ENCODE results near the gene WIZ.

The WIZ gene

DNA sequence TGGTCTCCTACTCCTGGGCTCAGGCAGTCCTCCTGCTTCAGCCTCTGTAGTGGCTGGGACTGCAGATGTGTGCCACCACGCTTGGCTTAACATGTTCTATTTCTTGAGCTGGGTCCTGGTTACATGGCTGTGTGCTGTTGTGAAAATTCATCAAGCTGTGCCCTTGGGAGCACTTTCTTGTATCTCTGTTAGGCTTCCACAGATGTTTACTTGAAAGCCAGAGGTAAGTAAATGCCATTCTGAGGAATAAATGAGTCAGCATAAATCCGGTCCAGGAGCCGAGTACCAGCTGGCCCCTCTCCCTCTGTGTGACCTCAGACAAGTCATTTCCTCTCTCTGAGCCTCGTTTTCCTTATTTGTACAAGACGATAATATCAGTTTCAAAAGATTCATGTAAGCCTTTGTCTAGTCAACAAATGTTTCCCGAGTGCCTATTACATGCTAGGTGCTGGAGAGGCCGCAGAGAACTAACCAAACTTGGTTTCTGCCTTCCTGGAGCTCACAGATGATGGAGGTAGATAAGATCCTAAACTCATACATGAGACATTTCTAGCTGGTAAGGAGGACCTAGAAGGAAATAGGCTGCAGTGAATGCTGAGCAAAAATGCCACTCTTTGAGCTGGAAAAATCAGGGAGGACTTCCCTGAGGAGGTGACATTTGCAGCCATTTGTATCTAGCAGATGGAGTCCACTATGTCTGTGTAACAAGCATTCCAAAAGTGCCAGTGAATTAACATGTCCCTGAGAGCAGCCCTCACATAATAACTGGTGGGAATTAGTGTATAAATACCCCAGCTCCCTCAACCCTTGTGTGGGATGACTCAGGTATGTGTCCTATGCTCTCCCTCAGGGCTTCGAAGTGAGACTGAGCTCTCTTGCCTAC is 17.3 kb upstream of the WIZ start:
- DNase-seq = peak in 1 of 2 donors; percentile 99

- DNase-seq = peak in 1 of 2 donors; percentile 78
Measured at GRCh38 chr19:15464394-15465385, 14.9 kb upstream of the WIZ start, which contains the start of gene RASAL3. TSS of gene RASAL3 (minus strand) at chr19:15464544. CDS start at chr19:15464358, 186 bp downstream.

DNA sequence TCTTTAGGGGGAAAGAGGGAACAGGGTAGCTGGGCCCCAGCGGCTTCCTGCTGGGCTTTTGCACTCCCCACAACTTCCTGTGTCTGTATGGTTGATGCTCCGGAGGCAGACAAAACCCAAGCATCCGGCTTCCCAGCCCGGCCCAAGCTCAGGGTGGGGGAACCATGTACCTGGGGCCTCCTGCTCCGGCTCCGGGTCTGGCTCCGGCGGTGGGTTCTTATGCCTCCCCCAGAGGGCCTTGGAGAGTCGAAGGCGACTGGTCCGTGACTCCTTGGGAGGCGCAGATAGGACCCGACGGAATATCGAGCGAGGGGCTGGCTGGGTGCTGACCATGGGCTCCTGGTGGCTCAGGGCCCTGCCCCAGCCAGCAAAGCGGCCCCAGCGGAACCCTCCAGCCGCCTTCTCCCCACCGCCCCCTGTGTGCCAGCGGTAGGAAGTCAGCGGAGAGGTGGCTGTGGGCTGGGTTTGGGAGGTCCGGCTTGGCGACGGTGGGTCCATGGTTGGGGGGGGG is 14.2 kb upstream of the WIZ start:
- peak; percentile 22 to 83 for DNase-seq

GRCh38 chr19:15461694-15462093 is 11.9 kb upstream of the WIZ start:
- no peak for DNase-seq

GRCh38 chr19:15457701-15458484 is 8.1 kb upstream of the WIZ start:
- no peak for DNase-seq

DNA sequence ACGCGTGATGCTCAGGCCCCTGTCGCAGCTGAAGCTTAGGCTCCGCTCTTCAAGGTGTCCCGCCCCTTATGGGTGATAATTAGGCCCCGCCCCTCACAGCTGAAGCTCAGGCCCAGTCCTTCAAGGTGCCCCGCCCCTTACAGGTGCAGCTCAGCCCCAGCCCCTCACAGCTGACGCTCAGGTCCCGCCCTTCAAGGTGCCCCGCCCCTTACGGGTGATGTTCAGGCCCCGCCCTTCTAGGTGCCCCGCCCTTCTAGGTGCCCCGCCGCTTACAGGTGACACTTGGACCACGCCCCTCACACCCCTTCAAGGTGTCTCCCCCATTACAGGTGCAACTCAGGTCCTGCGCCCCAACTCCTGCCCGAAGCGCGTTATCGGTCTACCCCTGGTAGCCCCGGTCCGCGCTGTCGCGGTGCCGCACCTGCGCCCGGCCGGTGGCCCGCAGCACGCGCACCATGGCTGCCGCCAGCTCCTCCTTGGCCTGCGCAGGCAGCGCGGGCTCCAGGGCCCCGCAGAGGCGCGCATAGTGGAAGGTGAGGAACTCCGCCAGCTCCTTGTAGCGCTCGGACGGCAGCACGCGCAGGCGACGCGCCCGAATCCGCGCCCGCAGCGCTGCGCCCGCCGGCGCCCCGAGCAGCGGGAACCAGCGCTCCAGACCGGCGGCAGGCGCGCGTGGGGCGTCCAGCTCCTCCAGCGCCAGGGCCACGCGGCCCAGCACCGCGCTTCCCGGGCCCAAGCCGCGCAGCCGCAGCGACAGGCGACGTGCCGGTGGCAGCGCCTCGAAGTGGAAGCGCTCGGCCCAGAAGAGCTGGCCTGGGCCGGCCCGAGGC is 7.3 kb upstream of the WIZ start:
- DNase-seq = no peak

GRCh38 chr19:15456441-15456840 is 6.7 kb upstream of the WIZ start:
- no peak for DNase-seq

- no peak for DNase-seq
Measured at GRCh38 chr19:15455996-15456395, 6.2 kb upstream of the WIZ start.

DNA sequence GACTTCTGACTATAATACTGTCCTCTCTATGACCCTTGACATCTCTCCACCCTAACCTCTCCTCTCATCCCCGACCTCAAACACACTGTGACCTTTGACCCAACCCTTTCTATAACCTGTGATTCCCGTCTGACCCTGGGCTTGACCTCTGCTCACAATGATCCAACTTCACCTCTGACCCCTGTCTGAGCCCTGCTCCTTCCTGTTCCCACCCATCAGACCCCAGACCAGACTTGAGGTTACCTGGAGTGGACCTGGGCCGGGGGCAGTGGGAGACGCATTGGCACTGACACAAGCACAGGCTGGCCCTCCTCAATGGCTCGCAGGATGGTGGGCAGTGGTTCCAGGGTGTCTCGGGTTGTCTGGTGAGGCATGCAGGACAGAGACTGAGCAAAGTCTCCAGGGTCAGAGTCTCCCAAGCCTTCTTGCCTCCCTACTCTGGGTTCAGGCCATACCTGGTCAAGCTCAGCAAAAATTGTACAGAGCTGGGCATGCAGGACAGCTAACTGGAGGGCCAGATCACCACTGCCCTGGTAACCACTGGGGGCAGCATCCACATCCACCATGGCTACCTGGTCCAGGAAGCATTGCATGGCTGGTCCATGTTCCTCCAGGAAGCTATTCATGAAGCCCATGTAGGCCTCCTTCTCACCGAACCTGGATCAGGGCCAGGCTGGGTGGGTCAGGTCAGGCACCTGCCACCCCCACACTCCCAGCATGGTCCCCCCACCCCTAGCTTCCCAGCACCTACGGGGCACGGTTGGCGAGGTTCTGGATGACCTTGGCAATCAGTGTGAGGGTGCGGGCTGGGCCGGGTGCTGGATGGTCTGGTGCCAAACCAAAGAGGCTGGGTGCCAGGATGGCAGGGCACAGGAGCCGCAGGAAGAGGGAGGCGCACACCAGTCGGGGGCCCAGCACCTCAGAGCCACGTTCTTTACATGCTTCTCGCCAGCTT is 4.4 kb upstream of the WIZ start:
- no peak for DNase-seq

DNA sequence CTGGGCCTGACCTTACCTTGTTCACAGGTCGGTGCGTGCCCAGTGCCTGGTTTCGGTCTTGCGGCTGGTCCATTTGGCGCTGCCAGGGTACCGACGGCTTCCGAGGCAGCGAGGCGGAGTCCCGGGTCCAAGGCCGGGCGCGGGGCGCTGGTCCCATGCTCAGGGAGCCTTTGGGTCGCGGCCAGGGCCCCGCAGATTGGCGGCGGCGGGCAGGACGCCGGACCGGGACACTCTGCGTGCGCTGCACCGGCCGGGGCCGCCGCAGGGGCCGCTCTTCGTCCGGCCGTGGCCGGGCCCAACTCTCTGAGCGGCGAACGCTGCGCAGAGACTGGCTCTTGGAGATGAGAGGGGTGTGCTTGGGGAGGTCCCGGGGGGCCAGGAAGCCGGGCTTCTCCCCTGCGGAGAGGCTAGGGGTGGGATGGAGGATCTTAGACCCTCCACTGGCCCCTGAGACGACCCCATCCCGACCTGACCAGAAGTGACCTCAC is 3.4 kb upstream of the WIZ start:
- no peak for DNase-seq

DNA sequence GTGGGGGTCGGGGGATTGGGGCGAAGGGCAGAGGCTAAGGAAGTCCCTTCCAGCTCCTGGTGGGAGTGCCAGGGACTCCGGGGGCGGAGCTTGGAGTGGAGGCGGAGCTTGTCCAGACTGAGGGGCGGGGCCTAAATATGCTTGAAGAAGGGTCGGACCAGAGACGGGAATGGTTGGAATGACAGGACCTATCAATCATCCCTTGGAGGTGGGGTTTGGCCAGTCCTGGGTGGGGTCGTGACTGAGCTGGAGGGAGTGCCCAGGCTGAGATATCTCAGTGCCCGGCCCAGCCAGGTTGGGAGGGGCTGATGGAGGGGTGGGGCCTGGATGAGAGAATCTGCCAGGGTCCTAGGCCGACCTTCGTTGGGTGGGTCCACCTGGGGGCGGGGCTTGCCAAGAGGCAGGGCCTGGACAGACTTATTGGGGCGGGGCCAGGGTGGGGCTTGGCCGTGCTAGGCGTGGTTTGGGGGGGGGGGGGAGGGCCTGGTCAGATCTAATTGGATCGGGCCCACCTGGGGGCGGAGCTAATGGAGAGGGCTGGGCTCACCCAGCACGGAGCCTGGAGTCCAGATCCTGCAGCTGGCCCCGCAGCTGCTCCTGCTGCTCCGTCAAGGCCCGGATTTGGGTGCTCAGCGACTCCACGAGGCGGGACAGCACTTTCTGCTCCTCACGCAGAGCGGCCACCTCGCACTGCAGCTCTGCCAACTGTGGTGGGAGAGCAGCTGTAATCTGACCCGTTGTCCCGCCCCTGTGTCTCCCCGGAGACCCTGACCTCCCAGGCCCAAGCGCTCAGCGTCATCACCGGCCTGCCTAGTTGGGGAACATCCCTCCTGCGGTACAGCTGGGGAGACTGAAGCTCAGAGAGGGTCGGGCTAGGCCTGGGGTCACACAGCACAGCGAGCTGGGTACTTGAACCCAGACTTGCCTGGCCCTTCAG is 2.6 kb upstream of the WIZ start:
- no peak for DNase-seq

DNA sequence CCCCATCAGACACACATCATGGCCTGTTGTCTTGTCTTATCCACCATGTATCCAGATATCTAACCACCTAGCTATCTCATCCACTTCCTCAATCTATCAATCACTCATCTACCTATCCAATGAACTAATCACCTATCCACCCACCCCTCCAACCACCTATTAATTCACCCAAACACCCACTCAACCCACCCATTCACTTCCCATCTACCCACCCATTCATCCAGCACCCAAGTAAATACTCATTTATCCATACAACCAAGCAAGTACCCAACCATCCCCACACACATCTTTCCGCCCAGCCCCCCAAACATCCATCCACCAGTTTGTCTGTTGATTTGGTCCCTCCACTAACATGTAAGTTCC is 753 bp upstream of the WIZ start:
- no peak for DNase-seq

- DNase-seq = no peak
Measured at GRCh38 chr19:15448778-15449619, 757 bp downstream of the WIZ start.

GRCh38 chr19:15448044-15448777 is 1.5 kb downstream of the WIZ start:
- no peak for DNase-seq

DNA sequence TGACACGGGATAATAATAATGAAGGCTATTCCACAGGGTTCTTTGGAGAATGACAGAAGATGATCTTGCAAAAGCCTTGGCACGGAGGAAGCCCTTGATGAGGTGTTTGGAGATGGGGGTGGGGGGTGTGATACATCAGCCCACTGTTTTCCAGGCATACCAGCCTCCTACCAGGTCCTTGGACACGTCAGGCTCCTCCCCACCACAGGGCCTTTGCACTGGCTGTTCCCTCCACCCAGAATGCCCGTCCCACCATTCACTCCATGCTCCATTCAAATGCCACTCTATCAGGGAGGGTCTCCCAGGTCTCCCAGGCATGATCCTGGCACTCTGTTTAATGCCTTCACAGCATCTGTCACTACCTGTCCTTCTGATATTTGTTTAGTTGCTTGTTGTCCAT is 2.7 kb downstream of the WIZ start:
- DNase-seq = no peak

GRCh38 chr19:15445807-15446376 is 3.9 kb downstream of the WIZ start:
- no peak for DNase-seq

DNA sequence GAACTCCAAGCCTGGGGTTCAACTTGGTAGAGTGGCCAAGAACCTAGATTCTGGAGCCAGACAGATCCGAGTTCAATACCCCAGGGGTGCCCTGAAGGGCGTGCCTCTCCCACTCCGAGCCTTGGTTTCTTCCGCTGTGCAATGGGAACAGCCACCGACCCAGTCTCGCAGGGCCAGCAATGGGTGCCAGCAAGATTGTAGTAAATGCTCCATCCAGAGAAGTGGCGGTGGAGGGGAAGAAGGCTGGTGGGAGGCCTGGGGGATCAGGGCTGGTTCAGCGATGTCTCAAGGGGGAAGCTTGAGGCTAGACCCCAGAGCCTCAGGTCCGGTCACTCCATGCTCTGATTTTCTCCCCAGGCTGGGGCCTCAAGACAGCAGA is 4.5 kb downstream of the WIZ start:
- DNase-seq = no peak

Measured in bone marrow (tissue), 2 donors.